Measurements from ENCODE around the gene CTRB2.
A peak's percentile ranks its signal among the peaks of the same experiment; 100 is the strongest.
"Not testable (repeated sequence)": the region's sequence is repeated elsewhere in the genome, so short reads cannot be mapped to it uniquely, and the experiment has no call there.

CTRB2 gene

GRCh38 chr16:75241955-75242354 lies 35.0 kb upstream of the CTRB2 start:
- in situ Hi-C loops (cut with HindIII; ENCODE audit: low sequenced_read_pairs): loop anchor here (25.0 kb wide), 1 partner anchor 145 kb away; no protein-coding TSS in a partner anchor
- DNase-seq (ENCODE audit: low read depth): no peak
- TF ChIP-seq, protein P1, sequence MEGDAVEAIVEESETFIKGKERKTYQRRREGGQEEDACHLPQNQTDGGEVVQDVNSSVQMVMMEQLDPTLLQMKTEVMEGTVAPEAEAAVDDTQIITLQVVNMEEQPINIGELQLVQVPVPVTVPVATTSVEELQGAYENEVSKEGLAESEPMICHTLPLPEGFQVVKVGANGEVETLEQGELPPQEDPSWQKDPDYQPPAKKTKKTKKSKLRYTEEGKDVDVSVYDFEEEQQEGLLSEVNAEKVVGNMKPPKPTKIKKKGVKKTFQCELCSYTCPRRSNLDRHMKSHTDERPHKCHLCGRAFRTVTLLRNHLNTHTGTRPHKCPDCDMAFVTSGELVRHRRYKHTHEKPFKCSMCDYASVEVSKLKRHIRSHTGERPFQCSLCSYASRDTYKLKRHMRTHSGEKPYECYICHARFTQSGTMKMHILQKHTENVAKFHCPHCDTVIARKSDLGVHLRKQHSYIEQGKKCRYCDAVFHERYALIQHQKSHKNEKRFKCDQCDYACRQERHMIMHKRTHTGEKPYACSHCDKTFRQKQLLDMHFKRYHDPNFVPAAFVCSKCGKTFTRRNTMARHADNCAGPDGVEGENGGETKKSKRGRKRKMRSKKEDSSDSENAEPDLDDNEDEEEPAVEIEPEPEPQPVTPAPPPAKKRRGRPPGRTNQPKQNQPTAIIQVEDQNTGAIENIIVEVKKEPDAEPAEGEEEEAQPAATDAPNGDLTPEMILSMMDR (IDR thresholded peaks at IDR 0.05; ENCODE audit: low read depth, low read length, missing control alignments): no peak
- H3K4me3 ChIP-seq (ENCODE audit: low read depth, low read length): no peak overlapping the region

GRCh38 chr16:75241412-75241811 lies 34.5 kb upstream of the CTRB2 start:
- in situ Hi-C loops (cut with HindIII; ENCODE audit: low sequenced_read_pairs): loop anchor here (25.0 kb wide), 1 partner anchor 146 kb away; no protein-coding TSS in a partner anchor
- no peak for DNase-seq (ENCODE audit: low read depth)

GRCh38 chr16:75240633-75241032 lies 33.7 kb upstream of the CTRB2 start:
- DNase-seq (ENCODE audit: low read depth); H3K4me3 ChIP-seq (ENCODE audit: low read depth, low read length): not testable (repeated sequence)
- in situ Hi-C loops (cut with HindIII; ENCODE audit: low sequenced_read_pairs): loop anchor here (25.0 kb wide), 1 partner anchor 147 kb away; no protein-coding TSS in a partner anchor
- TF ChIP-seq, protein P1 (IDR thresholded peaks at IDR 0.05; ENCODE audit: low read depth, low read length, missing control alignments): peak; percentile 24

More at GRCh38 chr16:75241412-75241811, 34.5 kb upstream of the CTRB2 start:
- no peak overlapping the region for H3K4me3 ChIP-seq (ENCODE audit: low read depth, low read length)
- TF ChIP-seq, protein P1 (IDR thresholded peaks at IDR 0.05; ENCODE audit: low read depth, low read length, missing control alignments): no peak

DNA sequence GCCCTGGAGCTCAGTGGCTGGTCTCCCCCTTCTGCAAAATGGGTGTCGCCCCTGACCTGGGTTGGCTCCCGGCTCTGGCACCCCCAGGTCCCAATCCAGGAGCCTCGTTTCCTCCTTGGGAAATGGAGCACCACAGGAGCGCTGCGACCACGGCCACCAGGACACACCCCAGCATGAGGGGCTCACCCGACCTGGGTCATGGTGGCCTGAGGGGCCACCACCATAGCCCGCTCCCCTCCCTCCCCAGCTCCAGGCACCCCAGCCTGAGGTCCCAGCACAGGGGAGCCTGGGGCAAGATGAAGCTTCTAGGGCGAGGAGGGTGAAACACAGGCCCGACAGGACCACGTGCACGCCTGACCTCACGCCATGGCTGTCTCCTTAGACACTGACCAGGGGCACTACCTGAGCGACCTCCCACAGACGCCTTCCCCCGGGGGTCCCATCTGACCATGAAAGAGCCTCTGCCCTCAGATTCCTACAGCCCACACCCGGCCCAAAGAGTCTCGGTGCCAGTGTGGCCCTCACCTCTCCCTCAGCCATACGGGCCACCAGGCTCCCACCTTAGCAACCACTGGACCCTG lies 32.7 kb upstream of the CTRB2 start:
- in situ Hi-C loops (cut with HindIII; ENCODE audit: low sequenced_read_pairs): loop anchor here (5.0 to 25.0 kb wide), 3 partner anchors 42 to 148 kb away; no protein-coding TSS in a partner anchor
- TF ChIP-seq, protein P1 (IDR thresholded peaks at IDR 0.05; ENCODE audit: low read depth, low read length, missing control alignments): no peak
- DNase-seq (ENCODE audit: low read depth): no peak
- no peak overlapping the region for H3K4me3 ChIP-seq (ENCODE audit: low read depth, low read length)

- TF ChIP-seq, protein P1 (IDR thresholded peaks at IDR 0.05; ENCODE audit: low read depth, low read length, missing control alignments): peak; percentile 29
- no peak for DNase-seq (ENCODE audit: low read depth)
- no peak overlapping the region for H3K4me3 ChIP-seq (ENCODE audit: low read depth, low read length)
- in situ Hi-C loops (cut with HindIII; ENCODE audit: low sequenced_read_pairs): loop anchor here (5.0 to 25.0 kb wide), 3 partner anchors 42 to 148 kb away; no protein-coding TSS in a partner anchor
These were observed 32.0 kb upstream of the CTRB2 start for GRCh38 chr16:75238853-75239541.

- in situ Hi-C loops (cut with HindIII; ENCODE audit: low sequenced_read_pairs): loop anchor here (5.0 to 25.0 kb wide), 3 partner anchors 41 to 149 kb away; no protein-coding TSS in a partner anchor
- peak; percentile 75 for DNase-seq (ENCODE audit: low read depth)
- no peak overlapping the region for H3K4me3 ChIP-seq (ENCODE audit: low read depth, low read length)
These were observed 31.3 kb upstream of the CTRB2 start for GRCh38 chr16:75238132-75238852.

More at GRCh38 chr16:75238132-75238852, 31.3 kb upstream of the CTRB2 start:
- TF ChIP-seq, protein P1 (IDR thresholded peaks at IDR 0.05; ENCODE audit: low read depth, low read length, missing control alignments): no peak

Measured in astrocyte of the cerebellum (primary cell).